DOHH2 (cell line): ENCODE results near the gene CASP2.

Experiments
- CTCF ChIP-seq: fragments of 200-600 bp; sonication (generic); IDR thresholded peaks from one replicate; pipeline ENCODE4 v1.5.1; 2014; ENCODE audit warnings: antibody characterized with exemption, mild to moderate bottlenecking, low read depth, low read length; ENCODE audit not compliant: poor library complexity, severe bottlenecking
- EZH2phosphoT487 ChIP-seq: fragments of 200-600 bp; sonication (generic); IDR thresholded peaks from 2 replicates; pipeline ENCODE4 v1.6.1; 2017; ENCODE audit warnings: borderline replicate concordance, mild to moderate bottlenecking, antibody characterized with exemption, low read length, moderate library complexity, mixed read lengths

DNA sequence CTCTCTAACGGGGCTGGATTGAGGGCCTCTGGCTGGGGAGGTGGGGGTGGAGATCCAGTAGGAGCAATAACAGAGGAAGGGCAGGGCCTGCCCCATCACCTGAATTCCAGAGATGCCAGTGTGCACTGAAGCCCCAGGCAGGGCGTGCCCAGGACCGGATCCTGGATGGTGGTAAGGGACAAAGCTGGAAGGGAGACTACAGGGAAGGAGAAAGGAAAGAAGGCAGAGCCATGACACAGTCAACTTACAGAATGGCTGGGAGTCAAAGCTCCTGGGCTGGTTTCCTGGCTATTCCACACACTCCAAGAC is 2.7 kb upstream of the CASP2 start:
- no peak for TF ChIP-seq CTCF
- TF ChIP-seq EZH2phosphoT487: no peak
